Hematopoietic multipotent progenitor cell (in vitro differentiated cells): ENCODE results near the gene ACAD10. TPM values are rescaled to one million over a fixed set of nuclear protein-coding genes. Genes with fewer than 3 reads are reported as not detected.

Experiments used
- DNase-seq, 3 donors: peaks; one replicate each; pipeline ENCODE4 v3.0.0-alpha.2; 2011 to 2015; ENCODE audit warnings: low read depth in 2 of 3, low spot score in 2 of 3
- total RNA-seq: library from RNA; depleted of rRNA; stranded (reverse); fragments of >200 nt; gene quantifications from one replicate; pipeline ENCODE4 v1.2.3, GENCODE V29; 2012

The ACAD10 gene
- total RNA-seq, 1 donor = 27.5 TPM

DNA sequence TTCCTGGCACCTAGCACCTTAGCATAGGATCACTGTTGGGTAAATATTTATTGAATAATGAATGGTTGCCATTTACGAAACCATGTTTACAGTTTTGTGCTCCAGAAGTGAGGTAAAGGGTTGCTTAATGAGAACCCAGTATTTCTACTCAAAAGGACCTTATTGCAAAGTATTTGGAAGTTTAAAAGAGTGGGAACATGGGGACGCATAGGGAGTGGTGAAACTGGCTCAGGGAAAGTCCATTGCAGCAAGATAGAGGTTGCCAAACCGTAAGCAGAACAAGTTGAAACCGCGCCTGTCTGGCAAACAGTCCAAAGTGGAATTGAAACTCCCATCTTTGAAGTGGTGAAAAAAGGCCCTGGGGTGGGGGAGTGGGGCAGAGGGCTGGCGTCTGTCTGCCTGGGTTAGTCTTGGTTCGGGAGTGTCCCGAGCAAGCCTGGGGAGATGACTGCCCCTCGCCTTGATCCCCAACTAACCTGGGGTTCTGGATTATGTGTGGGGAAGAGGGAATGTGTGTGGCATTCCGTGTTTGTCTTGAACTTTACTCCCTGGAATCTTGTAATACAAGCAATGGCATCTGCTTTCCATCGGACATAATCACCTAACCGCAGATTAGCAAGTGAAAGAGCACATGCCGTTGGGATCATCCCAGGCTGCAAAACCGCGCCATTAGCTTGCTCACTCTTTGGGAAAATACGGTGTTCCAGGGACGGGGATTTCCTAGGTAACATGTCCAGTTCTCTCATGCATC is 88.1 kb downstream of the ACAD10 start:
- no peak for DNase-seq

DNA sequence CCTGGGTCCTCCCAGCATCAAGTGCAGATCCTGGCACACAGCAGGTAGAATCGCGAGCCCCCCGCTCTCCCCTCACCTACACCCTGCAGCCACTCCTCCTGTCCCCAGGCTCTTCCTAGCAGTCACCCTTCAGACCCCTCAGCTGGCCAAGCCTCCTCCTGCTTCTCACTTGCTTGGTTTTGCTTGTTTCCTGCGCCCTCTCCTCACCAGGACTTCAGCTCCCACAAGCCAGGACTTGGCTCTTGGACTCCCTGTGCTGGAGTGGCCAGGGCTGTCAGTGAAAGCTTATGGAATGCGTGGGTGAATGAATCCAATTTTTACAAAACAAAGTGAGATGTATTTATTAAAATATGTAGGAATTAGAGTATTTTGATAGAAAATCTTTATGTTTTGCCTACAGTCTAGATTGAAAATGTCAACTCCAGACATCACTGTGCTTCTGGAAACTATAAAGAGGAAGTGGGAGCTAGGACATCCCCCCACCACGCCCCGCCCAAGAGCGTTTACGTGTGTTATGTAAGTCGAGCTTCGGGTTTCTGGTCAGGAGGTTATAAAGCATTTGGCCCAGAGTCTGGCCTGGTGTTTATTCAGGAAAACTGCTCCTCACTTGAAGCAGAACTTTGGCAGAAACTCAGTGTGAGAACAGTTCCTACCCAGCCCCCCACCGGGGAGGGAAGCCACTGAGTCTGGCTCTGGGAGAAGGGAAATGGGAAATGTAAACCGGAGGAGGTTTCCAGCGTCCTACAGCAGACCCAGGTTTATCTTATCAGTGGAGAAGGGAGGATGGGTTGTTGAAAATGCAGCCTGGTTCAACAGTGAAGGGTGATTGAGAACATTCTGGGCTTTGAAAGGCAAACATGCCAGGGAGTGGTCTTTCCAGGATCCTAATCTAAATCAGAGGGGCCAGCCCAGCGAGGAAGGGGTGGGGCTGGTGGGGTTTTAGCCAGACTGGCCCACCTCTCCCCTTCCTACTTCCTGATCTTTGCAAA is 89.6 kb downstream of the ACAD10 start:
- peak in 2 of 3 donors; percentile 84 to 92 for DNase-seq

DNA sequence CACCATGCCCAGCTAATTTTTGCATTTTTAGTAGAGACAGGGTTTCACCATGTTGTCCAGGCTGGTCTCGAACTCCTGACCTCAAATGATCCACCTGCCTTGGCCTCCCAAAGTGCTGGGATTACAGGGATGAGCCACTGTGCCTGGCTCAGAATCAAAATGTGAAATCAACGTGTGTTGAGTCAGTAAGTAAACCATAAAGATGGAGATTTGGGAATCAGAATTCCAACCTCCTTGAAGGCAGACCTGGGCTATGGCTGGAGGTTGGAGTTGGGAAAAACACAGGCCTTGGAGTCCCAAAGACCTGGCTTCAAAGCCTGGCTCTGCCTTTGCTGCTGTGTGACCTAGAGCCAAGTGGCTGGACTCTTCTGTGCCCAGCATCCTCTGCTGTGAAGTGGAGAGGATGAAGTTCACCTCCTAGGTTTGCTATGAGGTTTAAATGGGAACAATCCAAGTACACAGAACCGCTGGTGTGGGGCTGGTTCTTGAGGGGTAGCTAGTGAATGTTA is 91.0 kb downstream of the ACAD10 start:
- DNase-seq = no peak

DNA sequence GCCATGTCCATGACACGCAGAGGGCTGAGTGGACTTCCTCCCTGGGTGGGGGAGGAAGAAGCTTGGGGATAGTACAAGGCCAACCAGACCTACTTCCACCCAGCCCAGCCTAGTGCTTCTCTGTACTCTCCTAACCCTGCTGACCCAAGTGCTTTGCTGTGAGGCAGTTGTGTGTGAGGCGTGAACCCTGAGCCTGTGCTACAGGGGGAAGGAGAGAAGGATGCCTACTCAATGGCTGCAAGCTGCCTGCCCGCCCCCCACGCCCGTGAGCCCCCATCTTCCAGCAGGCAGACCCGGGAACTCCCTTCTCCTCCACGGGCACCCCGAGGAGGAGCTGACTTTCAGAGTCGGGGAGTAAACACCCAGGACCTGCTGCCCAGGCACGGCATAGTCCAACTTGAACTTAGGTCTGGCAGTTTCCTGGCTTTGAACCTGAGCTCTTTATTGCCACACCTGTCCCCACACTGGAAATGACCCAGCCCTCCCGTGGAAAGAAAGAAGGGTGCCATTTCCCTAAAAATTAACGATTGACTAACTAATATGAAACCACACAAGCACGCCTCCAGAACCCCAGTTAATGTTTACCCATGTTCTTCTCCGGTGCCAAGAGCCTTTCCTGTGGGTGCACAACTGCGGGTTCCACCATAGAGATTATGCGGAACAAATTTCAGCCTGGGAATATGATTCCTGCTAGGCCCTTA is 91.6 kb downstream of the ACAD10 start:
- DNase-seq = no peak

DNA sequence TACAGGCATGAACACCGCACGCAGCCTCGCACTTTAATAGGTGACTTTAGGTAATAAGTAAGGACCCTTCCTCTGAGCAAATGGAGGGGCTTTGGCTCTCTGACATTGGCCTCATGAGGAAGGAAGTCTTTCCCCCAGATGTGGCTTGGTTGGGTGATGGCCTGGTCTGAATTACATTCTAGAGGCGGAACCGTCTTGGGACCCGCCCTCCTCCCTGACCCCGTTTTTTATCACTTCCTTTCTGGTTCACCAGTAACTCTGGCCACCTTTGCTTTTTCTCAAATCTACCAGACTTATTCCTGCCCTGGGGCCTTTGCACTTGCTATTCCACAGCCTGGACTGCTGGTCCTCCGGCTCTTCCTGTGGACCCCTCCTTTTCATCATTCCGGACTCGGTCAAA is 94.3 kb downstream of the ACAD10 start:
- no peak for DNase-seq

DNA sequence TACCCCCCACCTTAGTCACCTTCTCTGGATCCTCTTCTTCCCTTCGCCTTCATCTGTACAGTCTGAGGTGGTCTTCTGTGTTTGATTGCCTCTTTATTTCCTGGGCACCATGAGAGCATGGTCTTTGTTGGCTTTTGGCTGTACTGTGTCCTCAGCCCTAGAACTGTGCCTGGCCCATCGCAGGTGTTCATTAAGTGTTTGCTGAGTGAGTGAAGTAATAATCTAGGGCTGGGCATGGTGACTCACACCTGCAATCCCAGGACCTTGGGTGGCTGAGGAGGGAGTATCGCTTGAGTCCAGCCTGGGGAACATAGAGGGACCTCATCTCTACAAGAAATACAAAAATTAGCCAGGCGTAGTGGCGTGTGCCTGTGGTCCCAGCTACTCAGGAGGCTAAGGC is 94.8 kb downstream of the ACAD10 start:
- no peak for DNase-seq

DNA sequence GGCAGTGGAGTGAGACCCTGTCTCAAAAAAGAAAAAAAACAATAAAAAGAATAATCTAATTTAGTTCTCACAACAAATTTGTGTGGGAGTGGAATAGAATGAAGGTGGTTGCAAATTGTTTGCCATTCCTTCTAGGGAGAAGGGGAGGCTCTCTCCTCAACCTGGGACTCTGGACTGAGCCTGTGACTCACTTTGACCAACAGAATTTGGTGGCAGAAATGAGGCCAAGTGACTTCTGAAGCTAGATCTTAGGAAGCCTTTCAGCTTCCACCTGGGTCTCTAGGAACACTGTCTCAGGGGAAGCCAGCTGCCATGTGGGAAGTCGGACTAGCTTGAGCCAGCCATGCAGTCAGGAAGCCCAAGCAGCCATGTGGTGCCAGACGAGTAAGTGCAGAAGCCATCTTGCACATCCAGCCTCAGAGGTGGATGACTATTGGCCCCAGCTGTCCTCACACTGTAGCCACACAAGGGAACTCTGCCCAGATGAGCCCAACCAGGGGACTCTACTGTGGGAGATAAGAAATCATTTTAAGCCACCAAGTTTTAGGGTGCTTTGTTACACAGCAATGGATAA is 95.3 kb downstream of the ACAD10 start:
- no peak for DNase-seq

DNA sequence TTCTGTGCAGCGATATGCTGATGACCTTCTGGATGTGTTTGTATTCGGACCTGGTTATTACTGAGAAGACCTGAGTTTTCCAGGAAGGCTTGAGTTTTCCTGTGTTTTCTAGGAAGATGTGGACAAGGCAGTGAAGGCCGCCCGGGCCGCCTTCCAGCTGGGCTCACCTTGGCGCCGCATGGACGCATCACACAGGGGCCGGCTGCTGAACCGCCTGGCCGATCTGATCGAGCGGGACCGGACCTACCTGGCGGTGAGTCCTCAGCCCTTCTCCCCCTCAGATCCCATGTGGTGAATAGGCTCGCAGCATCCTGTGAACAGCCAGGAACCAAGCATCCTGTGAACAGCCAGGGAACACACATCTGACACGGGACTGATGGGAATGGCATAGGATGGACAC is 97.2 kb downstream of the ACAD10 start:
- DNase-seq = no peak

DNA sequence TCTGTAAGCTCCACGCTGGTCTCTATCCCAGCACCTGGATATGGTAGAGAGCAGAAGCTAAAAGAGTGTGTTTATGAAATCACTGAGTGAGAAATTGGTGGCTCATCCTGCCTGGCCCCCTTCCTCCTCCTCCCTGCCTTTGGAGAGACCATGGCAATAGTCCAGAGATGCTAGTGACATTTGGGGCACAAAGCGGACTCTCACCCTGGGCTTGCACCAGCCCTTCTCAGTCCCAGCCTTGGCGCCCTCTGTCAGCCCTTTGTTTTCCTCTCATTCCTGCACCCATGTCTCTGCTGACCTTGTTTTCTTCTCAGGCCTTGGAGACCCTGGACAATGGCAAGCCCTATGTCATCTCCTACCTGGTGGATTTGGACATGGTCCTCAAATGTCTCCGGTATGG is 99.1 kb downstream of the ACAD10 start:
- no peak for DNase-seq

DNA sequence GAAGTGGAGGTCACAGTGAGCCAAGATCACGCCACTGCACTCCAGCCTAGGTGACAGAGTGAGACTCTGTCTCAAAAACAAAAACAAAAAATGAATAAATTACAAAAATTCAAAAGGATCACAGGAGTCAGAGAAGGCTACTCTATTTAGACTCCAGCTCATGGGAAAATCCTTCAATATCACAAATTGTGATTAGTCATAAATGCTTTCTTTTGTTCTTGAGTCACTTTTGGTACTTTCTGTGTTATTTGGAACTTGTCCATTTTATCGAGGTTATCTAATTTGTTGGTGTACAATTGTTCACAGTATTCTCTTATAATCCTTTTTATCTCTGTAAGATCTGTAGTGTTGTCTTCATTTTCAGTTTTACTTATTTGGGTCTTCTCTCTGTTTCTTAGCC is 99.8 kb downstream of the ACAD10 start:
- DNase-seq = no peak

DNA sequence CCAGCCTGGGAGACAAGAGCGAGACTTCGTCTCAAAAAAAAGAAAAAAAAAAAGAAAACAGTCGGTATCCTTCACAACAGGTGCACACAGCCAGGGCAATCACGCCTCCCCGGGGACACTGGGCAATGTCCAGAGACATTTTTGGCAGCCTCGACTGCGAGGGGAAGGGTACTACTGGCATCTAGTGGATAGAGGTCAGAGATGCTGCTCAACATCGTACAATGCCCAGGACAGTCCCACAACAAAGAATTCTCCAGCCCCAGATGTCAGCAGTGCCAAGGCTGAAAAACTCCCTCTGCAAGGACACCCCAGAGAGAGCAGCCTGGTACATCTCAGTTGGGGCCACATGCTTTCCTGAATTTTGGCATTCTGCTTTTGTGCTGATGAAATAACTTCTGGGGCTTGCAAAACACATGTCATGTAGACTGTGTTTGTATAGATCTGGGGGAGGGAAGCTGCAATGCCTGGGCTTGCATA is 102.4 kb downstream of the ACAD10 start:
- peak in 1 of 3 donors; percentile 38 for DNase-seq

DNA sequence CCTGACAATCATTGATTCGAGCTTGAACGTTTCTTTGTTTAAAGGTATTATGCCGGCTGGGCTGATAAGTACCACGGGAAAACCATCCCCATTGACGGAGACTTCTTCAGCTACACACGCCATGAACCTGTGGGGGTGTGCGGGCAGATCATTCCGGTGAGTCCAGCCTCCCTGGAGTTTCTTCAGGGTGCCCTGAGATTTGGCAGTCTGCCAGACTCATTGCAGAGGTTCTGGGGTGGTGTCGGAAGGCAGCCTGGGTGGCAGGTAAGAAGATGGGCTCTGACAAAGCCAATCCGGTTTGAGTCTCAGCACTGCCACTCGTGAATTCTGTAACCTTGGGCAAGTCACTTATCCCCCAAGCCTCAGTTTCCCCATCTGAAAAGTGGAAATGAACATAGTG is 103.9 kb downstream of the ACAD10 start:
- no peak for DNase-seq

DNA sequence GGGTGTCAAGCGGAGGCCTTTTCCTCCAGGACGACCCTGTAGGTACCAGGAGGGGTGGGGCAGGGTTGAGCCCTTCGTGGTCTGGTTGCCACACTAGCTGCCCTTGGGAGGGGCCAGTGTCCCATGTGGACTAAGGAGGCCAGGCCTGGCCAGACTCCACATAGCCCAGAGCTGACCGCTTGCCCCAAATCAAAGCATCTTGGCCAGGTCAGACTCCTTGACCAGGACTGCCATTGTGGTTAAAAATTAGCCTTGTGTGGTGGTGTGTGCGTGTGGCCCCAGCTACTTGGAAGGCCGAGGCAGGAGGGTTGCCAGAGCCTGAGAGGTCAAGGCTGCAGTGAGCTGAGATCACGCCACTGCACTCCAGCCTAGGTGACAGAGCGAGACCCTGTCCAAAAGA is 105.7 kb downstream of the ACAD10 start:
- no peak for DNase-seq

DNA sequence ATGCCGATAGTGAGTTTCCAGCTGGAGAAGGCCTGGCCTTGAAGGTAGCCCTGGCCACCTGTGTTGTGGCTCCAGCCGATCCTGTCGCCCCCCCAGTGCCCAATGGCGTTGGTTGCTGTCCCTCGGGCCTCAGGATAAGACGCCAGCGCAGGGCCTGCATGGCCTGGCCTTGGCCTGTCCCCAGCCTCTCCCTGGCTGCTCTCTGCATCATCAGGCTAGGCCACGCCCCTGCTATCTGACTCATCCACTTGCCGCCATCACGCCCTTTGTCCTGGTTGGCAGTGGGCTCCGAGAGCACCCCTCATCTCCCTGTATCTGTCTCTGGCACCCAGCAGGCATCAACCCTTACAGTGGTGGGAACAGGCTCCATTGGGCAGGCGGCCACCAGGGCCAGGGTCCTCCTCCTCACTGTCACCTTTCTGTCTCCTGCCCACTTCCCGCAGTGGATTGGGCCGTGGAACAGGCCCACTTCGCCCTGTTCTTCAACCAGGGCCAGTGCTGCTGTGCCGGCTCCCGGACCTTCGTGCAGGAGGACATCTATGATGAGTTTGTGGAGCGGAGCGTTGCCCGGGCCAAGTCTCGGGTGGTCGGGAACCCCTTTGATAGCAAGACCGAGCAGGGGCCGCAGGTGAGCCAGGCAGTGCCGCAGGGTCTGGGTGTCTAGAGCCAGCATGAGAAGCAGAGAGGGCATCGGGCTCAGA is 106.5 kb downstream of the ACAD10 start:
- no peak for DNase-seq

DNA sequence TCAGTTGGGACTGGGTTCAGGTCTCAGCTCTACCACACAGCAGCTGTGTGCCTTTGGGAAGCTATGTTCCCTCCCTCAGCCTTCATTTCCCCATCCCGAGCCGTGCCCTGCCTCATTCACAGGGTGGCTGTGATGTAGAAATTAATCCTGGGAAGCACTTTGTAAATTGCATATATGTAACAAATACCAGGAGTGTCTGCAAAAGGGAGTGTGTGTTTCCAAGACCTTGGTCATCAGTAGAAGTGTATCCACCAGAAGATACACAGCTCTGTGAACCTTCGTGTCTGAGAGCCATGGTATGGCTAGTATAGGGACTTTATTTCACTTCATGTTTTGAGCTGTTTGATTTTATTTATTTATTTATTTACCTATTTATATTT is 107.0 kb downstream of the ACAD10 start:
- DNase-seq = no peak

DNA sequence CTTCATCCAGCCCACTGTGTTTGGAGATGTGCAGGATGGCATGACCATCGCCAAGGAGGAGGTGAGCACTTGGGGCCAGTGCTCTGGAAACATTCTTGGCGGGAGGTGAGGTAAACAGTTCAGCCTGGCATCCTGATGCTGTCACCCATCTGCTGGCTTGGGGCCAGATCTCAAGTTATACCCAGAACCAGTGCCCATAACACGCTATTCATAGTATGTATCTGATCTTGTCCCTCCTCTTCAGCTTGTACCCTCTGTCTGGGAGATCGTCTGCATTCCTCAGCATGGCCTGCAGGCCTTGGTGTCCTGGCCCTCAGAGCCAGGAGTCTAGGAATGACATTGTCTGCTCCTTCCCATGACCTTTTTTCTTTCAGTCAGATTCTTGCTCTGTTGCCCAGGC is 112.3 kb downstream of the ACAD10 start:
- no peak for DNase-seq

DNA sequence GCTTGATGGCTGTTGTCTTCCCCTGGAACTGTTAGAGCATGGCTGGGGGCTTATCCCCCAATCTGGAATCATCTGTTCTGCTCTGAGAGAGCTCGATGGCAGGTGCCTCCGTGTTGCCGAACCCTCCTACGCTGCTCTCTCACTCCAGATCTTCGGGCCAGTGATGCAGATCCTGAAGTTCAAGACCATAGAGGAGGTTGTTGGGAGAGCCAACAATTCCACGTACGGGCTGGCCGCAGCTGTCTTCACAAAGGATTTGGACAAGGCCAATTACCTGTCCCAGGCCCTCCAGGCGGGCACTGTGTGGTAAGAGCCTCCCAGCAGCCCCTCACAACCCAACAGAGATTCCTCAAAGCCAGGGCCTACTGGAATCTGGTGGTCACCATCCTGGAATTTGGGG is 113.9 kb downstream of the ACAD10 start:
- no peak for DNase-seq

DNA sequence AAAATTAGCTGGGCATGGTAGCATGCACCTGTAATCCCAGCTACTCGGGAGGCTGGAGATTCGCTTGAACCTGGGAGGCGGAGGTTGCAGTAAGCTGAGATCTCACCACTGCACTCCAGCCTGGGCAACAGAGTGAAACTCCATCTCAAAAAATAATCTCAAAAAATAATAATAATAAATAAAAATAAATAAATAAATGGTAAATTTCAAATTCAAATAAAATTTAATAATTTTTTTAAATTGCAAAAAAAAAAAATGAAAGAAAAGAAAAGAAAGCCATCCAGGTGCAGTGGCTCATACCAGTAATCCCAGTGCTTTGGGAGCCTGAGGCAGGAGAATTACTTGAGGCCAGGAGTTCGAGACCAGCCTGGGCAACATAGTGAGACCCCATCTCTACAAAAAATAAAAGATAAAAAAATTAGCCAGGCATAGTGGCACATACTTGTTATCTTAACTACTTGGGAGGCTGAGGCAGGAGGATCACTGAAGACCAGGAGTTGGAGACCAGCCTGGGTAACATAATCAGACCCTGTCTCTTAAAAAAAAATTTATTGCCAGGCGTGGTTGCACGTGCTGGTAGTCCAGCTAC is 117.3 kb downstream of the ACAD10 start:
- no peak for DNase-seq

DNA sequence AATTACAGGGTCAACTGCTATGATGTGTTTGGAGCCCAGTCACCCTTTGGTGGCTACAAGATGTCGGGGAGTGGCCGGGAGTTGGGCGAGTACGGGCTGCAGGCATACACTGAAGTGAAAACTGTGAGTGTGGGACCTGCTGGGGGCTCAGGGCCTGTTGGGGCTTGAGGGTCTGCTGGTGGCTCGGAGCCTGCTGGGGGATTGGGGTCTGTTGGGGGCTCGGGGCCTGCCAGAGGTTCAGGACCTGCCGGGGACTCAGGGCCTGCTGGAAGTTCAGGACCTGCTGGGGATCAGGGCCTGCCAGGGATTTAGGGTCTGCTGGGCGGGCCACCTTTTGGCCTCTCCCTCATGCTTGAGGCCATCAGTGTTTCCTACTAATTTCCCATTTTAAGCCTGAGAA is 118.0 kb downstream of the ACAD10 start:
- no peak for DNase-seq

DNA sequence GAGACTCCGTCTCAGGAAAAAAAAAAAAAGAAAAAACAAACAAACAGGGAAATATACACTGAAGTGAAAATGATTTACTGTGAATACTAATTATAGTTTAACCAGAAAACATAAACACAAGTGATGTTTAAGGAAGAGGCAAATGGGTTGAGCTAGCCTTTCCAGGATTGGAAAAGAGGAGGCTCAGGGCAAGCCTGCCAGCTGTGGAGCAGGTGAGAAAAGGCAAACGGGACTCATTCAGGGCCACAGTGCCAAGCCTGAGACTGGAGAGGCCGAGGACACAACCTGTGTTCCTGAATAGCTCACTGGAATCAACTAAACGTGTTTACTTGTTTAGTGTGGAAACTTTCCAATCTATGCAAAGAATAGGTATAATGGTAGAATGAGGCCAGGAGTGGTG is 120.5 kb downstream of the ACAD10 start:
- DNase-seq = no peak
